ENCODE measurements around the gene SNX14. TPM values are rescaled to one million over a fixed set of nuclear protein-coding genes. Genes with fewer than 3 reads are reported as not detected.

The SNX14 gene
- total RNA-seq, 1 experiment from 2014 or later: 65.4 TPM

DNA sequence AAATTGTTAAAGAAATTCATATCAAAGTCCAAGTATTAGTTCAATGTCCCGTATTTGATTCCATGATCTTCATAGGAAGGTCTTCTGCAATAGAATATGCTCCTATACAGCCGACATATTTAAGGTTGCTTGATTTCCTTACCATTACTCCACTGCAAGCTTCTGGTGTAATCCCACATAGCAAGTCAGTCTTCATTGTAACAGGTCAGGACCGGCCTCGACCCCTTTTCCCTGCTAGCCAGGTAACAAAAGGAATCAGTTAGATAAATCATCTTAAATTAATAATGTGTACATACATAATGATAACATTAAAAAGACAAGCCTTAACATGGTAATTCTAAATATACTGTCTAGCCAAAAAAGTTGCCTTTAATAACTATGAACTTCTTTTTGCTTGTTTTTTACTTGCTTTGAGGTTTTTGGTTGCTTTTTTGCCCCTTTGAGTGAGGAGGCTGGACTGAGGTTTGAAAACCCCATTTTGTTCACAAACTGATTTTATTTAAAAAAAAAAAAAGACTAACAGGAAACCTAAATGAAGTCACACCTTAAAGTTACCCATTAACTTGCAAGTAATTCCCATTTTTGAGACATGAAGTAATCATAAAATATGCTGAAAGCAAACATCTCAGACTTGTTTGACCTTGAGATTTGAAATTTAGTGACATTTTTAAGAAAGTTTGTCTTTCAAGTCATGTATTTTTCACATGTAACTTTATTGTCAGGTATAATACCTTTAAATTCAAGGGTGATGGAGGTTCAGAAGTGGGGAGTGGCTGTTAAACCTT is 19.2 kb upstream of the SNX14 start:
- ChIA-PET CTCF (no interaction called here), POLR2A (ENCODE audit: unreplicated experiment) (no interaction called here)
- intact Hi-C loops (cut with micrococcal nuclease): no loop called here
- no peak overlapping the region for H3K4me2 ChIP-seq (ENCODE audit: low read length)
- H3F3A ChIP-seq (ENCODE audit: low read length, unreplicated experiment): peaks cover 5% of the 10 kb centered on the region
- no peaks in the 10 kb centered on the region for H3K27me3 ChIP-seq (ENCODE audit: low read length)
- no peak overlapping the region for H3K9ac ChIP-seq (ENCODE audit: low read length)
- H2AFZ ChIP-seq (ENCODE audit: low read length): no peak overlapping the region
- H3K4me1 ChIP-seq (ENCODE audit: insufficient read depth, low read length): no peaks in the 10 kb centered on the region
- peaks cover 85% of the 10 kb centered on the region for H3K36me3 ChIP-seq (ENCODE audit: low read depth, low read length)
- H3K27ac ChIP-seq (ENCODE audit: low read length): no peak overlapping the region
- no peaks in the 10 kb centered on the region for H3K9me3 ChIP-seq (ENCODE audit: low read length)
- H4K20me1 ChIP-seq (ENCODE audit: low read length): 0 out of 2 replicates have a peak, but pooled peaks cover 25% of the 10 kb centered on the region
- DNase-seq: no peak
- no peak for TF ChIP-seq EZH2 (IDR thresholded peaks at IDR 0.05; ENCODE audit: low read length, unreplicated experiment)
- TF ChIP-seq, protein P1, sequence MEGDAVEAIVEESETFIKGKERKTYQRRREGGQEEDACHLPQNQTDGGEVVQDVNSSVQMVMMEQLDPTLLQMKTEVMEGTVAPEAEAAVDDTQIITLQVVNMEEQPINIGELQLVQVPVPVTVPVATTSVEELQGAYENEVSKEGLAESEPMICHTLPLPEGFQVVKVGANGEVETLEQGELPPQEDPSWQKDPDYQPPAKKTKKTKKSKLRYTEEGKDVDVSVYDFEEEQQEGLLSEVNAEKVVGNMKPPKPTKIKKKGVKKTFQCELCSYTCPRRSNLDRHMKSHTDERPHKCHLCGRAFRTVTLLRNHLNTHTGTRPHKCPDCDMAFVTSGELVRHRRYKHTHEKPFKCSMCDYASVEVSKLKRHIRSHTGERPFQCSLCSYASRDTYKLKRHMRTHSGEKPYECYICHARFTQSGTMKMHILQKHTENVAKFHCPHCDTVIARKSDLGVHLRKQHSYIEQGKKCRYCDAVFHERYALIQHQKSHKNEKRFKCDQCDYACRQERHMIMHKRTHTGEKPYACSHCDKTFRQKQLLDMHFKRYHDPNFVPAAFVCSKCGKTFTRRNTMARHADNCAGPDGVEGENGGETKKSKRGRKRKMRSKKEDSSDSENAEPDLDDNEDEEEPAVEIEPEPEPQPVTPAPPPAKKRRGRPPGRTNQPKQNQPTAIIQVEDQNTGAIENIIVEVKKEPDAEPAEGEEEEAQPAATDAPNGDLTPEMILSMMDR (conservative IDR thresholded peaks at IDR 0.05; ENCODE audit: low read depth, low read length): no peak
- no peak for TF ChIP-seq EZH2phosphoT487 (IDR thresholded peaks at IDR 0.05; ENCODE audit: borderline replicate concordance, low read length)
- no peak for ATAC-seq
- H3K9me2 ChIP-seq (replicated peaks; ENCODE audit: low read length): no peaks in the 10 kb centered on the region
- H3K79me2 ChIP-seq (ENCODE audit: low read length): peaks cover 32% of the 10 kb centered on the region; the same call in 1 of the 2 replicates
- no TSS peak for BruUV-seq (replicated peaks)
- no peak overlapping the region for H3K4me3 ChIP-seq (ENCODE audit: low read length)

DNA sequence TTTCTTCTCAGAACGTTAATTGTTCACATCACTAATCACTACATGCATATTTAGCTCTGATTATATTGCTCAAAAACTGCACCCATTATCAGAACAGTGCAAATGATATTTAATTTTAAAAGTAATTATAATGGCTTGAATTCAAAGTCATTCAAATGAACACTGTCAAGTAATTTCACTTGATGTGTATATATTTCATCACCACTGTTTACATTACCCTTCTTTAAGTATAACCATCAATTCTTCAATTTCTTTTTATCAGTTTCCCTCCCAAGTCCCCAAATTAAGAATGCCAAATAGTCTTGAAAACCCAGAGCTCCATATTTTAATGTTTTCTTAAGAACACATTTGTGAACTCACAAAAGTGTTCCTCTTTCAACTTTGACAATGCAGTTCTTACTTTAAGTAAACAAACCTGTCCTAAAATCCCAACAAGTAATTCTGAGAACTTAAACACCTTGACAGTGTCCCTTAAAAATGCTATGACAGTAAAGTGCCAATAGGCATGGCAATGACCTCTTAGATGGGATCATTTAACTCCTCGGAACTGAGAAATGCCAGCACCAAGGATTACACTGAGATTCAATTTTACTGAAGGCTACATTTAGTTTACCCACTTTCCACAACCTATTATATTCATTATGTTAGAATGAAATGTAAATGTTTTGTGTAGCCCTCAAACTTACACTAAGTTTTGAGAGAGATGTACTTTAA is 16.7 kb upstream of the SNX14 start:
- Histone ChIP-seq H3K27ac (ENCODE audit: low read length) (no peak overlapping the region), H3K9me2 (replicated peaks; ENCODE audit: low read length) (no peaks in the 10 kb centered on the region), H3F3A (ENCODE audit: low read length, unreplicated experiment) (peaks cover 7% of the 10 kb centered on the region), H4K20me1 (ENCODE audit: low read length) (0 out of 2 replicates have a peak, but pooled peaks cover 12% of the 10 kb centered on the region), H3K9me3 (ENCODE audit: low read length) (no peaks in the 10 kb centered on the region), H2AFZ (ENCODE audit: low read length) (no peak overlapping the region), H3K79me2 (ENCODE audit: low read length) (peaks cover 16% of the 10 kb centered on the region; the same call in 1 of the 2 replicates), H3K27me3 (ENCODE audit: low read length) (no peaks in the 10 kb centered on the region), H3K4me2 (ENCODE audit: low read length) (no peak overlapping the region), H3K9ac (ENCODE audit: low read length) (no peak overlapping the region), H3K4me3 (ENCODE audit: low read length) (no peak overlapping the region), H3K4me1 (ENCODE audit: insufficient read depth, low read length) (no peaks in the 10 kb centered on the region), H3K36me3 (ENCODE audit: low read depth, low read length) (peaks cover 74% of the 10 kb centered on the region)
- ChIA-PET POLR2A (ENCODE audit: unreplicated experiment) (interaction anchor here (0.6 kb wide), 1 partner anchor 26 kb away, joined by 3 read pairs; no protein-coding TSS in a partner anchor), CTCF (no interaction called here)
- intact Hi-C loops (cut with micrococcal nuclease): no loop called here
- TF ChIP-seq, protein P1 (conservative IDR thresholded peaks at IDR 0.05; ENCODE audit: low read depth, low read length): no peak
- TF ChIP-seq EZH2phosphoT487 (IDR thresholded peaks at IDR 0.05; ENCODE audit: borderline replicate concordance, low read length): no peak
- no peak for TF ChIP-seq EZH2 (IDR thresholded peaks at IDR 0.05; ENCODE audit: low read length, unreplicated experiment)
- ATAC-seq: no peak
- no peak for DNase-seq
- no TSS peak for BruUV-seq (replicated peaks)

Measured in PC-3 (cell line).